Stimulated activated CD4-positive, alpha-beta T cell treated with anti-CD3 and anti-CD28 coated beads, Interleukin-1b, Interleukin-23, amount 100 ng/mL, for 1 hour (primary cell): ENCODE measurements around the gene PPP6R1.
A peak's percentile ranks its signal among the peaks of the same experiment; 100 is the strongest.

Experiments used
- DNase-seq, 2 donors: peaks; one replicate each; pipeline ENCODE4 v3.0.0-alpha.2; 2020; ENCODE audit warnings: low read depth in 2 of 2

The PPP6R1 gene

GRCh38 chr19:55258828-55259539 is at the start of gene PPP6R1:
PPP6R1 (minus strand) TSS chr19:55259017; CDS start chr19:55247103, 11,914 bp downstream.
- DNase-seq: peak; percentile 91 to 93

- no peak for DNase-seq
Observed at GRCh38 chr19:55308281-55308680, 49.5 kb upstream of the PPP6R1 start.

GRCh38 chr19:55306712-55307111 is 47.9 kb upstream of the PPP6R1 start:
- no peak for DNase-seq

- DNase-seq: no peak
Observed at GRCh38 chr19:55305983-55306562, 47.3 kb upstream of the PPP6R1 start.

- DNase-seq: peak in 1 of 2 donors; percentile 26
Observed at GRCh38 chr19:55305491-55305890, 46.7 kb upstream of the PPP6R1 start.

GRCh38 chr19:55304980-55305379 is 46.2 kb upstream of the PPP6R1 start:
- no peak for DNase-seq

- no peak for DNase-seq
Observed at GRCh38 chr19:55304279-55304978, 45.6 kb upstream of the PPP6R1 start.

- no peak for DNase-seq
Observed at GRCh38 chr19:55303477-55303876, 44.7 kb upstream of the PPP6R1 start.

GRCh38 chr19:55302318-55302703 is 43.5 kb upstream of the PPP6R1 start:
- DNase-seq: no peak

- peak; percentile 86 to 97 for DNase-seq
Observed at GRCh38 chr19:55301459-55302317, 42.9 kb upstream of the PPP6R1 start.

- no peak for DNase-seq
Observed at GRCh38 chr19:55300886-55301458, 42.2 kb upstream of the PPP6R1 start.

- no peak for DNase-seq
Observed at GRCh38 chr19:55299991-55300390, 41.2 kb upstream of the PPP6R1 start.

- DNase-seq: no peak
Observed at GRCh38 chr19:55297267-55297666, 38.5 kb upstream of the PPP6R1 start.

GRCh38 chr19:55289117-55289796 is 30.4 kb upstream of the PPP6R1 start:
- DNase-seq: no peak

GRCh38 chr19:55287361-55288079 is 28.7 kb upstream of the PPP6R1 start:
- DNase-seq: no peak

GRCh38 chr19:55285229-55285890 is 26.5 kb upstream of the PPP6R1 start:
- DNase-seq: no peak

- DNase-seq: no peak
Observed at GRCh38 chr19:55284405-55285058, 25.7 kb upstream of the PPP6R1 start.

- peak in 1 of 2 donors; percentile 29 for DNase-seq
Observed at GRCh38 chr19:55283548-55284377, 24.9 kb upstream of the PPP6R1 start, which contains the start of gene BRSK1. BRSK1 (plus strand) TSS chr19:55283997; CDS start chr19:55284443, 446 bp downstream.
